ENCODE results near the gene DDX27.

DNA sequence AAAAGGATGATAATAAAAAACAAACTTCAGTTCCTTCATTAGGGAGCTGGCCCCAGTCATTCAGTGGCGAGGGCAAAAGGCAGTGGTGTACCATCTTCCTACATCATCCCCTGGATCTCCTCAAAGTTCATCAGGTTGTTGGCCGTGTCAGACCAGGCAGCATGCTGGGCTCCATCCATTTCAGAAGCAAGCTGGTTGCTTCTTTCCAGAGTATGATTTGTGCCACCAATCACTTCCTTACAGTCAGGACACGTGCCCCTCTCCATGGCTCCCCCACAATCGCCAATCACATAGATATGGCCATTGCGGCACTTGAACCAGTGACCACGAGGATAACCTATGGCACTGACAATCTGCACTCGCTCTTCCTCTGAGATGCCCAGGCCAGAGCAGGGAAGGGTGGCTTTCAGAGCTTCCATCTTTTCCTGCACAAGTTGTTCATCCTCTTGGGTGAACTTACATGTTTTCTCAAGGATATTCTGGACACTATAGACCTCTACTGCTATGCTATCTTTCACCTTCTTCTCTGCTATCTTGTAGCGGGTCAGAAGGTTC is 28.0 kb downstream of the DDX27 start:
- TF ChIP-seq, protein P1, sequence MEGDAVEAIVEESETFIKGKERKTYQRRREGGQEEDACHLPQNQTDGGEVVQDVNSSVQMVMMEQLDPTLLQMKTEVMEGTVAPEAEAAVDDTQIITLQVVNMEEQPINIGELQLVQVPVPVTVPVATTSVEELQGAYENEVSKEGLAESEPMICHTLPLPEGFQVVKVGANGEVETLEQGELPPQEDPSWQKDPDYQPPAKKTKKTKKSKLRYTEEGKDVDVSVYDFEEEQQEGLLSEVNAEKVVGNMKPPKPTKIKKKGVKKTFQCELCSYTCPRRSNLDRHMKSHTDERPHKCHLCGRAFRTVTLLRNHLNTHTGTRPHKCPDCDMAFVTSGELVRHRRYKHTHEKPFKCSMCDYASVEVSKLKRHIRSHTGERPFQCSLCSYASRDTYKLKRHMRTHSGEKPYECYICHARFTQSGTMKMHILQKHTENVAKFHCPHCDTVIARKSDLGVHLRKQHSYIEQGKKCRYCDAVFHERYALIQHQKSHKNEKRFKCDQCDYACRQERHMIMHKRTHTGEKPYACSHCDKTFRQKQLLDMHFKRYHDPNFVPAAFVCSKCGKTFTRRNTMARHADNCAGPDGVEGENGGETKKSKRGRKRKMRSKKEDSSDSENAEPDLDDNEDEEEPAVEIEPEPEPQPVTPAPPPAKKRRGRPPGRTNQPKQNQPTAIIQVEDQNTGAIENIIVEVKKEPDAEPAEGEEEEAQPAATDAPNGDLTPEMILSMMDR (IDR thresholded peaks at IDR 0.05): no peak
- TF ChIP-seq, protein P2, sequence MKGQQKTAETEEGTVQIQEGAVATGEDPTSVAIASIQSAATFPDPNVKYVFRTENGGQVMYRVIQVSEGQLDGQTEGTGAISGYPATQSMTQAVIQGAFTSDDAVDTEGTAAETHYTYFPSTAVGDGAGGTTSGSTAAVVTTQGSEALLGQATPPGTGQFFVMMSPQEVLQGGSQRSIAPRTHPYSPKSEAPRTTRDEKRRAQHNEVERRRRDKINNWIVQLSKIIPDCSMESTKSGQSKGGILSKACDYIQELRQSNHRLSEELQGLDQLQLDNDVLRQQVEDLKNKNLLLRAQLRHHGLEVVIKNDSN (CRISPR knock-in tag; IDR thresholded peaks at IDR 0.05): no peak
- TF ChIP-seq ZNF317 (CRISPR knock-in tag; IDR thresholded peaks at IDR 0.05; ENCODE audit: borderline replicate concordance, low read depth) (no peak), FOXP1 (CRISPR knock-in tag; IDR thresholded peaks at IDR 0.05; ENCODE audit: borderline replicate concordance) (no peak), JUN (CRISPR knock-in tag; IDR thresholded peaks at IDR 0.05) (no peak), NR1H2 (CRISPR knock-in tag; IDR thresholded peaks at IDR 0.05) (no peak)
- TF ChIP-seq, protein P3, sequence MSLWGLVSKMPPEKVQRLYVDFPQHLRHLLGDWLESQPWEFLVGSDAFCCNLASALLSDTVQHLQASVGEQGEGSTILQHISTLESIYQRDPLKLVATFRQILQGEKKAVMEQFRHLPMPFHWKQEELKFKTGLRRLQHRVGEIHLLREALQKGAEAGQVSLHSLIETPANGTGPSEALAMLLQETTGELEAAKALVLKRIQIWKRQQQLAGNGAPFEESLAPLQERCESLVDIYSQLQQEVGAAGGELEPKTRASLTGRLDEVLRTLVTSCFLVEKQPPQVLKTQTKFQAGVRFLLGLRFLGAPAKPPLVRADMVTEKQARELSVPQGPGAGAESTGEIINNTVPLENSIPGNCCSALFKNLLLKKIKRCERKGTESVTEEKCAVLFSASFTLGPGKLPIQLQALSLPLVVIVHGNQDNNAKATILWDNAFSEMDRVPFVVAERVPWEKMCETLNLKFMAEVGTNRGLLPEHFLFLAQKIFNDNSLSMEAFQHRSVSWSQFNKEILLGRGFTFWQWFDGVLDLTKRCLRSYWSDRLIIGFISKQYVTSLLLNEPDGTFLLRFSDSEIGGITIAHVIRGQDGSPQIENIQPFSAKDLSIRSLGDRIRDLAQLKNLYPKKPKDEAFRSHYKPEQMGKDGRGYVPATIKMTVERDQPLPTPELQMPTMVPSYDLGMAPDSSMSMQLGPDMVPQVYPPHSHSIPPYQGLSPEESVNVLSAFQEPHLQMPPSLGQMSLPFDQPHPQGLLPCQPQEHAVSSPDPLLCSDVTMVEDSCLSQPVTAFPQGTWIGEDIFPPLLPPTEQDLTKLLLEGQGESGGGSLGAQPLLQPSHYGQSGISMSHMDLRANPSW (CRISPR knock-in tag; conservative IDR thresholded peaks at IDR 0.05; ENCODE audit: low read depth): no peak
- TF ChIP-seq, protein P4, sequence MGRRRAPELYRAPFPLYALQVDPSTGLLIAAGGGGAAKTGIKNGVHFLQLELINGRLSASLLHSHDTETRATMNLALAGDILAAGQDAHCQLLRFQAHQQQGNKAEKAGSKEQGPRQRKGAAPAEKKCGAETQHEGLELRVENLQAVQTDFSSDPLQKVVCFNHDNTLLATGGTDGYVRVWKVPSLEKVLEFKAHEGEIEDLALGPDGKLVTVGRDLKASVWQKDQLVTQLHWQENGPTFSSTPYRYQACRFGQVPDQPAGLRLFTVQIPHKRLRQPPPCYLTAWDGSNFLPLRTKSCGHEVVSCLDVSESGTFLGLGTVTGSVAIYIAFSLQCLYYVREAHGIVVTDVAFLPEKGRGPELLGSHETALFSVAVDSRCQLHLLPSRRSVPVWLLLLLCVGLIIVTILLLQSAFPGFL (CRISPR knock-in tag; IDR thresholded peaks at IDR 0.05; ENCODE audit: borderline replicate concordance): no peak
